GM18505 (cell line): ENCODE data around the gene EDDM13.
"Not testable (repeated sequence)": the region's sequence is repeated elsewhere in the genome, so short reads cannot be mapped to it uniquely, and the experiment has no call there.

Source experiments
- ATAC-seq: cut with Tn5 transposase; IDR thresholded peaks from one replicate; pipeline ENCODE4 v1.9.1; 2021; ENCODE audit not compliant: unreplicated experiment
- POLR2A ChIP-seq: IDR thresholded peaks from 4 replicates; pipeline ENCODE4 v1.6.1; 2011; ENCODE audit warnings: borderline replicate concordance; ENCODE audit not compliant: insufficient read depth, insufficient read length; ENCODE audit errors: extremely low read depth

Gene EDDM13

GRCh38 chr19:56304243-56304642, 31.7 kb downstream of the EDDM13 start:
- ATAC-seq = no peak

GRCh38 chr19:56306016-56306415, 33.5 kb downstream of the EDDM13 start:
- TF ChIP-seq POLR2A = no peak
- ATAC-seq = no peak

More at GRCh38 chr19:56304243-56304642, 31.7 kb downstream of the EDDM13 start:
- no peak for TF ChIP-seq POLR2A

- not testable (repeated sequence) for ATAC-seq
These were observed 34.5 kb downstream of the EDDM13 start for GRCh38 chr19:56307062-56307461.

DNA sequence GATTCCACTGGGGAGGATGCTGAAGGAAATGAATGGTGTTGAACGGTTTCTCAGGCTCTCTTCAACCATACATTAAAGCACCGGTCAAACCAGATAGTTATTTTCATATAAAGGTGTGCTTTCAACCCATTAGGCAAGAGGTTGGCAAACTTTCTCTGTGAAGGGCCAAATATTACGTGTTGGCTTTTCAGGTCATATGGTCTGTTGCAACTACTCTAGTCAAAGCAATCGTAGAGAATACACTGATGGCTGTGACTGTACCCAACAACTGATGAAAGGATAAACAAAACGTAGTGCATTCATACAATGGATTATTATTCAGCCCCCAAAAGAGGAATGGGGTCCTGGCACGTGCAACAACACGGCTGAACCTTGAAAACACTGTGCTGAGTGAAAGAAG, 36.2 kb downstream of the EDDM13 start:
- no peak for ATAC-seq
- no peak for TF ChIP-seq POLR2A

DNA sequence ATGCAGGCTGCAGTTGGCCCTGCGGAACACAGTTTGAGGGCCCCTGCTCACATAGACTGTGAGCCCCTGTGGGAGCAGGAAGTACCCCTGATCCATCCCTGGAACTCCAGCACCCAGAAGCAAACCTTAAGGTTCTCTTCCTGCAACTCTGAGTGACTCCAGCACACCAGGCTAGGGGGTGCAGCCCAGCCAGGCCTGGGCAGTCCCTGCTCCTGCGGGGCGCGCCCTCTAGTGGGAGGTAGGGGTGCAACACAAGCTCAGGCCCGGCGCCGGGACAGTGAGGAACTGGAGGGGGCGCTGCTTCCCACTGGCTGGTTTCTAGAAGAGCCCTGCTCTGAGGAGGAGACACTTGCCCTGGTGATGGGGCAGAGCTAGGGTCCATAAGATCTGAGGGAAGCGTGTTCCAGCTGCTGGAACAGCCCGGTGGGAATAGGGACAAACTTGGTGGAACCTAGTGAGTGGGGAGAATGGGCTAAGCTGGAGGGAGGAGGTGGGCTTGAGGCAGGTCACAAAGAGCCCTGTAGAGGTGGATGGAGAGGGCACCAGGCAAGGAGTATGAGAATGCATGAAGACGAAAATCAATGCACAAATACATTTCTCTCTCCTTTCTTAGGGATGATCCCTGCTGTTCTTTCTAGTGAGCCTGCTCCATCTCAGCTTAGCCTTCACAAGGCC, 37.1 kb downstream of the EDDM13 start:
- TF ChIP-seq POLR2A = no peak
- no peak for ATAC-seq

DNA sequence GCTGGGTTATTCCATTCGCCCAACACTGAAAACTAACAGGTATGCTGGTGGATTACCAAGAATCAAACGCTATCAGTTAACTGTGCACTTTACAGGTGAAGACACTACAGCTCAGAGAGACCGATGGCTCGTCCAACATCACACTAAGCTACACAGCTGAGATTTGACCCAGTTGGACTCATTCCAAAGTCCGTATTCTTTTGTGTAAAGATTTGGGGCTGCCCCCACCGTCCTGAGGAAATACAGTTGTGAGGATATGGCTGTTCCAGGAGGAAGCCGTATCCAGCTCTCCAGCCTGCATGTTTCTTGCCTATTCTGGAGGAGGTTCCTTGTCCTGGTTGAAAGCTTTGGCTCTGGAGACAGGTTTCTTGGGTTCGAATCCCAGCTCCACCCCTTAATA, 37.9 kb downstream of the EDDM13 start:
- TF ChIP-seq POLR2A = no peak
- ATAC-seq = no peak

DNA sequence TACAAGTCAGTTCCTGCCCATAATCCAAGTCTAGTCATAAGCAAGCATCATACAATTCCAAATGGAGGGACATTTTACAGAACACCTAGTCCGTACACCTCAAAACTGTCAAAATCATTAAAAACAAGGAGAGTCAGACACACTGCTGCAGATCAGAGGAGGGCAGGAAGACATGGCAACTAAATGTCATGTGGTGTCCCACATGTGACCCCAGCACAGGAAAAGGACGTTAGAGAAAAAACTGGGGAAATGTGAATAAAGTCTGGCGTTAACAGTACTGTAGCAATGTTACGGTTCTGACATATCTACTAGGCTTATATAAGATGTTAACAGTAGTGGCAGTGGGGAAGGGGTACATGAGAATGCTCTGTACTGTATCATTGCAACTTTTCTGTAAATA, 39.8 kb downstream of the EDDM13 start:
- TF ChIP-seq POLR2A = no peak
- no peak for ATAC-seq

- ATAC-seq = no peak
- no peak for TF ChIP-seq POLR2A
These were observed 40.5 kb downstream of the EDDM13 start for GRCh38 chr19:56312787-56313657.

DNA sequence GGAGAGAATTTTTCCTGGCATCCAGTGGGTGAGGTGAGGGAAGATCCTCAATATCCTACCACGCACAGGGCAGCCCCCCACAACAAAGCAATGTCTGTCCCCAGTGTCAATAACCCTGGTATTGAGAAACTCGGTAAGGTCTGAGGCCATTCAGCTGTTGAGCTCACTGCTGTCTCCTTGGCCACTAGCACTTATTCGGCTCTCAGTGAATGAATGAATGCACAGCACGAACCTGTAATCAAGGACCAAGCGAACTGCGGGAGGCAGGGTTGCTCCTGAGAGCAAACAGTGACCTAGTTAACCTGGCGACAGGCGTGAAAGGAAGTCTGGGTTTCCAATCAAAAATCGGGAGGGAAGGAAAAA, 41.5 kb downstream of the EDDM13 start:
- TF ChIP-seq POLR2A = no peak
- ATAC-seq = no peak

GRCh38 chr19:56314381-56315076, 42.0 kb downstream of the EDDM13 start, which contains the start of gene ZSCAN5A:
TSS of gene ZSCAN5A (minus strand) at chr19:56314839. CDS start at chr19:56225046, 89,793 bp downstream.
- peak; percentile 70 for TF ChIP-seq POLR2A
- ATAC-seq = peak; percentile 70

- TF ChIP-seq POLR2A = no peak
- ATAC-seq = peak; percentile 71
These were observed 42.7 kb downstream of the EDDM13 start for GRCh38 chr19:56315077-56315828.

DNA sequence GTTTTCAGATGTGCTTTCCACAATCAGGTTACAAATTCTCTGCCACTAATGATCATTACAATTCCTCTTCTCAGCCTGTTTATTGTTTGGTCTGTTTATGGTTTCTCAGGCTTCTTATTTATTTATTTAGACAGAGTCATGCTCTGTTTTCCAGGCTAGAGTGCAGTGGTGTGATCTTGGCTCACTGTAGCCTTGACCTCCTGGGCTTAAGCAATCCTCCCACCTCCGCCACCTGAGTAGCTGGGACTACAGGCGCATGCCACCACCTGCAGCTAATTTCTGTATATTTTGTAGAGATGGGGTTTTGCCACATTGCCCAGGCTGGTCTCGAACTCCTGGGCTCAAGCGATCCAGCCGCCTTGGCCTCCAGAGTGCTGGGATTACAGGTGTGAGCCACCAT, 44.2 kb downstream of the EDDM13 start:
- ATAC-seq = no peak
- no peak for TF ChIP-seq POLR2A

GRCh38 chr19:56317749-56318148, 45.2 kb downstream of the EDDM13 start:
- TF ChIP-seq POLR2A = no peak
- ATAC-seq = no peak

DNA sequence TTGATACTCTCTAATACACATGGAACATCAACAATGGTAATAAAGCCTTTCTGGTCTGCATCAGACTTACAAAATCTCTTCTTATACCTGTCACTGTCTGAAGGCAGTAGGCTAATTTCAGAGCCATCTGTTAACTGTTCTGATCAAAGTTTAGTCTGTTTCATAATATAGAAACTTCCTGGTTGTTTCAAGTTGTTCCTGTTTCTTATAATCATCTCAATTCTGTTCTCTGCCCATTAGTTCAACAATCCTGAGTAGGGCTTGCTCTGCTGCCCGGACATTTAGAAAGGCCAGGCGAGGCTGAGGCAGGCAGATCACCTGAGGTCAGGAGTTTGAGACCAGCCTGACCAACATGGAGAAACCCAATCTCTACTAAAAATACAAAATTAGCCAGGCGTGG, 47.4 kb downstream of the EDDM13 start:
- TF ChIP-seq POLR2A = no peak
- ATAC-seq = no peak
